AG10803 (cell line): ENCODE data around the gene ZNF398.

ENCODE experiments used
- DNase-seq: peaks from one replicate; pipeline ENCODE4 v3.0.0; 2010; ENCODE audit warnings: low read depth
- H3K4me3 ChIP-seq: 2 replicates; pipeline ENCODE4 v1.5.1; 2011; ENCODE audit warnings: mild to moderate bottlenecking, low read length, control low read depth
- TF ChIP-seq, protein P1 (sequence below): conservative IDR thresholded peaks from 2 replicates; pipeline ENCODE4 v1.5.1; 2011; ENCODE audit warnings: mild to moderate bottlenecking, low read length, control low read depth, inconsistent platforms

The ZNF398 gene

DNA sequence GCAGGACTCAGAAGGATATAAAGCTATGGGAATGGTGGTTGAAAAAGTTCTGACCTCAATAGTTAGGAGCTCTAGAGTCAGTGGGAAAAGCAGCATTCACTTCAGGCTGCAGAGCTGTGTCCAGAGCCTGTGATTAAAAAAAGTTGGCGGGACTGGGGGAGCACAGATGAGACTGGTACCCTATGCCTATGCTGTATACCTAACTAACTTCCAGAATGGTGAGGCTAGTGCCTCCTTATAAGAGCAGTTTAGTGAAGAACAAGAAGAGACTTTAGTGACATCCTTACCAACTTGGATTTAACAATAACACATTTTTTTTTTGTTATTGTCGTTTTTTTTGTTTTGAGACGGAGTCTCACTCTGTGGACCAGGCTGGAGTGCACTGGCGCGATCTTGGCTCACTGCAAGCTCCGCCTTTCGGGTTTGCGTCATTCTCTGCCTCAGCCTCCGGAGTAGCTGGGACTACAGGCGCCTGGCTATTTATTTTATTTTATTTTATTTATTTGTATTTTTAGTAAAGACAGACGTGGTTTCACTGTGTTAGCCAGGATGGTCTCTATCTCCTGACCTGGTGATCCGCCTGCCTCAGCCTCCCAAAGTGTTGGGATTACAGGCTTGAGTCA, 41.5 kb downstream of the ZNF398 start:
- TF ChIP-seq, protein P1, sequence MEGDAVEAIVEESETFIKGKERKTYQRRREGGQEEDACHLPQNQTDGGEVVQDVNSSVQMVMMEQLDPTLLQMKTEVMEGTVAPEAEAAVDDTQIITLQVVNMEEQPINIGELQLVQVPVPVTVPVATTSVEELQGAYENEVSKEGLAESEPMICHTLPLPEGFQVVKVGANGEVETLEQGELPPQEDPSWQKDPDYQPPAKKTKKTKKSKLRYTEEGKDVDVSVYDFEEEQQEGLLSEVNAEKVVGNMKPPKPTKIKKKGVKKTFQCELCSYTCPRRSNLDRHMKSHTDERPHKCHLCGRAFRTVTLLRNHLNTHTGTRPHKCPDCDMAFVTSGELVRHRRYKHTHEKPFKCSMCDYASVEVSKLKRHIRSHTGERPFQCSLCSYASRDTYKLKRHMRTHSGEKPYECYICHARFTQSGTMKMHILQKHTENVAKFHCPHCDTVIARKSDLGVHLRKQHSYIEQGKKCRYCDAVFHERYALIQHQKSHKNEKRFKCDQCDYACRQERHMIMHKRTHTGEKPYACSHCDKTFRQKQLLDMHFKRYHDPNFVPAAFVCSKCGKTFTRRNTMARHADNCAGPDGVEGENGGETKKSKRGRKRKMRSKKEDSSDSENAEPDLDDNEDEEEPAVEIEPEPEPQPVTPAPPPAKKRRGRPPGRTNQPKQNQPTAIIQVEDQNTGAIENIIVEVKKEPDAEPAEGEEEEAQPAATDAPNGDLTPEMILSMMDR: no peak
- DNase-seq: no peak
- H3K4me3 ChIP-seq: no peak overlapping the region

DNA sequence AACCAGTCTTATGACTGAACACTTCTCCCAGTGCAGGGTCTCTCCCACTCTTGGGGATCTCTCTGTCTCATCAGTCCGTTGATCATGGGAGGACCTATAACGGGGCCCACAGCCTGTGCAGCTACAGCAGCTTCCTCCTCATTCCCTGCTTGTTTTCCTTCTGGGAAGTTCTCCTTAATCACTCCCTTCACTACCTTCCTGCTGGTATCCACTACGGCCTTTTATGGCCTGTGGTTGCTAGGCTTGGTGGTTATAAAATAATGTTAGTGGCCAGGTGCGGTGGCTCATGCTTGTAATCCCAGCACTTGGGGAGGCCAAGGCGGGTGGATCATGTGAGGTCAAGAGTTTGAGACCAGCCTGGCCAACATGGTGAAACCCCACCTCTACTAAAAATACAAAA, 44.6 kb downstream of the ZNF398 start:
- DNase-seq: no peak
- TF ChIP-seq, protein P1: no peak
- no peak overlapping the region for H3K4me3 ChIP-seq

DNA sequence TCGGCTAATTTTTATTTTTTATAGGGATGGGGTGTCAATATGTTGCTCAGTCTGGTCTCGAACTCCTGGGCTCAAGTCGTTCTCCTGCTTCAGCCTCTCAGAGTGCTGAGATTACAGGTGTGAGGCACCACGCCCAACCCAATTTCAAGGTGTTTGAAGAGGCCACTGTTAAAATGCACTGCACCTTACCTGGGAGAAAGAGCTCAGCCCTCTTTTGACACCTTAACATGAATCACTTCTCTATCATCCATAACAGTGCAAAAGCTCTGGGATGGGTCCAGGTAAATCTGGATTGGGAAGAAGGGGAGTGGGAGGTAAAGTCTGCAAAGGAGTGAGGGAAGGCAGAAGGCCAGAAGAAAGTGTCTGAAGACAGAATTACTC, 47.5 kb downstream of the ZNF398 start:
- H3K4me3 ChIP-seq: peak overlapping the region; percentile 85
- no peak for DNase-seq
- TF ChIP-seq, protein P1: no peak

DNA sequence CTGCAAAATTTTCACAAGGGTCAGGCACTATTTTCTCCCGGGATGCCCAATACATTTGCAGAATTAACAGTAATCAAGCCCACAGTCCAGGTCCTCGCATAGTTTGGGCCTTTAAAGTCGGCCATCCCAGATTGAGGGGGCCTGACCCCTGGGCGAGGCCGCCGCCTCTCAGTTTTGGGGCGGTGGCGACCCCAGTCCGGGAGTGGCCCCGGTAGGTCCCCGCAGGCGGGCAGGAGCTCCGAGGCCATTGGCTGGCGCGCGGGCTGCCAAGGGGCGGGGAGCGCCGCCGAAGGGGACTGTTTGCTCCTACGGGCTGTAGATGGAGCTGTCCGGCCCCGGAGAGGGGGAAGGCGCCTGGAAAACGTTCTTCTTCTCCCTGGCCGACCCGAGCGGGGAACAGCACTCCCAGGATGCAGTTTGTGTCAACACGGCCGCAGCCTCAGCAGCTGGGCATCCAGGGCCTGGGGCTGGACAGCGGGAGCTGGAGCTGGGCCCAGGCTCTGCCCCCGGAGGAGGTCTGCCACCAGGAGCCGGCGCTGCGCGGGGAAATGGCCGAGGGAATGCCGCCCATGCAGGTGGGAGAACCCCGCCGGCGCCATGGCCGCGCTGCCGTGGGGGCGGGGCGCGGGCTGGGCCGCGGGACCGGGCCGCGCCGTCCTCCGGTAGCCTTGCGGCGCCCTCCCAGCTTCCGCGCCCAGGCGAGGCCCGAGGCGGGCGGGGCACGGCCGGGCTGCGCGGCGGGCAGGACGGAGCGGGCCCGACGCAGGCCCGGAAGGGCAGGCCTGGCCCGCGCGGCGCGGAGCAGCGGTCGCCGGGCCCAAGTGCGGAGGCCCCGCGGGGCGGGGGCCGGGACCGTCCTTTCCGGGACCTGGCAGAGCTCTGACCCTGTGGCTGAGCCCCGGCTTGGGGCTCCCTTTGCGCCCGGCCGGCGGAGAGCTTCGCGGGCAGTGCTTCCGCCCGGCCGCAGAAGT, 48.2 kb downstream of the ZNF398 start, which contains the start of gene ZNF282:
ZNF282 (plus strand) TSS at position 367 of the 971 bp plus-strand sequence; CDS start at position 411, 44 bp downstream.
- peak; percentile 88 for DNase-seq
- H3K4me3 ChIP-seq: peak within 1 kb of the TSS; percentile 85
- TF ChIP-seq, protein P1: peak; percentile 68

DNA sequence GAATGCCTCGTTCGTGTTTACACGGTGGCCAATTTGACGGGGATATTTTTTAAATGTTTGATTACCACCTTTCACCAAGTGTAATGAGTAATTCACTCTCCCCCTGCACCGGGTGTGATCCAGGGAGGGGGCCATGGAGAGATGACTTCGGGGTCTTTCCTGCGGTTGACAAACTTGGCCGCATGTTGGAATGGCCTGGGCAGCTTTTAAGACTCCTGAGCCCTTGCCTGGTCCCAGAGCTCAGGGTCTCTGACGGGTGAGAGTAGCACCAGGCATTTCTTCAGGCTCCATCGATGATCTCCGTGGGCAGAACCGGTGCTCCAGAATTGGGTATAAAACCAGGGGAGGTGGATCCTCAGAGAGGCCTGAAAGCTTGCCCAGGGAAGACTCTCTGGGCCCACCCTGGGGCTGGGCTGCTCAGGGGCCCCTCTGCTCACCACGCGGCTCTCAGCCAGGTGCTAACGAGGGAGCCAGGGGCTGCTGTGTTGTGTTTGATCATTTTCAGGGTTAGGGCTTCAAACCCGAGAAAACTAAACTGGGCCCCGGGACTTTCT, 49.0 kb downstream of the ZNF398 start:
- TF ChIP-seq, protein P1: no peak
- H3K4me3 ChIP-seq: peak overlapping the region; percentile 85
- no peak for DNase-seq

DNA sequence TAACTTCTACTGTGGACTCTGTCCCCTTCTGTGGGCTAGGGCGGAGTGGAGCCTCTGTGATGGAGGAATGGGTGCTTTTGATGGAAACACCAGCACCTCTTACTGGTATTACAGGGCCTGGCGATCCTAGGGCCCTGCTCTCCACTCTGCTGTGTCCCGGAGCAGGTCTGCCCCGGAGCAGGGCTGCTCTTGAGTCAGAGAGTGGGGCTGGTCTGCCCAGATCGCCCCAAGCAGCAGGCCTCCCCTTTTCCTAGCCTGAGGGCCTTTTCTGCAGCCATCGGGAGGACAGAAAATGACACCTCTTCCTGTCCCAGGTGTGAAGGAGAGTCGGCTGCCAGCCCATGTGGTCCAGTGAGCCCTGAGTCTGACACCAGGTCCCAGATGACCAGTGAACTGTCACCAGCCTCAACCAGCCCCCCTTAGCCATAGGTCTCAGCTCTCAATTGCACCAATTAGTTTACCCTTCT, 49.5 kb downstream of the ZNF398 start:
- DNase-seq: peak; percentile 27
- H3K4me3 ChIP-seq: peak overlapping the region; percentile 85

More for the DNA sequence above, 49.5 kb downstream of the ZNF398 start:
- TF ChIP-seq, protein P1: no peak
